ENCODE data around the gene ESPN.

- TF ChIP-seq ZNF274 (IDR thresholded peaks at IDR 0.05; ENCODE audit: low read depth, low read length) (no peak), YY1 (IDR thresholded peaks at IDR 0.05; ENCODE audit: insufficient read depth, insufficient read length) (no peak), SUZ12 (IDR thresholded peaks at IDR 0.05; ENCODE audit: extremely low read depth, insufficient read depth, insufficient read length) (no peak)
These were observed 1.1 kb upstream of the ESPN start for GRCh38 chr1:6423321-6423999.

All from NT2/D1 (cell line).